ENCODE results near the gene PHACTR3.

The PHACTR3 gene

GRCh38 chr20:59776059-59776603 lies 171.8 kb downstream of the PHACTR3 start:
- in situ Hi-C loops (cut with MboI; ENCODE audit: low sequenced_read_pairs, unreplicated experiment): no loop called here
- DNase-seq (ENCODE audit: low spot score): peak; percentile 6

GRCh38 chr20:59776626-59777330 lies 172.4 kb downstream of the PHACTR3 start:
- TF ChIP-seq CTCF (IDR thresholded peaks at IDR 0.05; ENCODE audit: borderline replicate concordance, control extremely low read depth, extremely low read depth, insufficient read depth, missing control alignments): no peak
- in situ Hi-C loops (cut with MboI; ENCODE audit: low sequenced_read_pairs, unreplicated experiment): no loop called here
- DNase-seq (ENCODE audit: low spot score): peak; percentile 13

More at GRCh38 chr20:59776059-59776603, 171.8 kb downstream of the PHACTR3 start:
- TF ChIP-seq CTCF (IDR thresholded peaks at IDR 0.05; ENCODE audit: borderline replicate concordance, control extremely low read depth, extremely low read depth, insufficient read depth, missing control alignments): no peak

- no peak for TF ChIP-seq CTCF (IDR thresholded peaks at IDR 0.05; ENCODE audit: borderline replicate concordance, control extremely low read depth, extremely low read depth, insufficient read depth, missing control alignments)
- in situ Hi-C loops (cut with MboI; ENCODE audit: low sequenced_read_pairs, unreplicated experiment): no loop called here
- DNase-seq (ENCODE audit: low spot score): peak; percentile 6
These were observed 173.0 kb downstream of the PHACTR3 start for GRCh38 chr20:59777331-59777725.

- peak; percentile 7 for DNase-seq (ENCODE audit: low spot score)
- no peak for TF ChIP-seq CTCF (IDR thresholded peaks at IDR 0.05; ENCODE audit: borderline replicate concordance, control extremely low read depth, extremely low read depth, insufficient read depth, missing control alignments)
- in situ Hi-C loops (cut with MboI; ENCODE audit: low sequenced_read_pairs, unreplicated experiment): no loop called here
These were observed 173.7 kb downstream of the PHACTR3 start for GRCh38 chr20:59777814-59778575.

GRCh38 chr20:59778615-59779200 lies 174.4 kb downstream of the PHACTR3 start:
- in situ Hi-C loops (cut with MboI; ENCODE audit: low sequenced_read_pairs, unreplicated experiment): no loop called here
- no peak for TF ChIP-seq CTCF (IDR thresholded peaks at IDR 0.05; ENCODE audit: borderline replicate concordance, control extremely low read depth, extremely low read depth, insufficient read depth, missing control alignments)
- DNase-seq (ENCODE audit: low spot score): peak; percentile 5

- in situ Hi-C loops (cut with MboI; ENCODE audit: low sequenced_read_pairs, unreplicated experiment): no loop called here
- DNase-seq (ENCODE audit: low spot score): peak; percentile 6
- no peak for TF ChIP-seq CTCF (IDR thresholded peaks at IDR 0.05; ENCODE audit: borderline replicate concordance, control extremely low read depth, extremely low read depth, insufficient read depth, missing control alignments)
These were observed 175.5 kb downstream of the PHACTR3 start for GRCh38 chr20:59779656-59780380.
